Left ventricle myocardium inferior (tissue), 1 donor: ENCODE results near the gene DENND6A. TPM values are rescaled to one million over a fixed set of nuclear protein-coding genes. Genes with fewer than 3 reads are reported as not detected.
"Not testable (repeated sequence)": the region's sequence is repeated elsewhere in the genome, so short reads cannot be mapped to it uniquely, and the experiment has no call there.

ENCODE experiments used
- DNase-seq: peaks from one replicate; pipeline ENCODE4 v3.0.0-alpha.2; 2020
- H3K27ac ChIP-seq: fragments of 200-600 bp; replicated peaks from 2 replicates; pipeline ENCODE4 v1.8.0; 2021
- H3K27me3 ChIP-seq: fragments of 200-600 bp; 2 replicates; pipeline ENCODE4 v1.8.0; 2021; ENCODE audit warnings: low read depth
- H3K36me3 ChIP-seq: fragments of 200-600 bp; 2 replicates; pipeline ENCODE4 v1.8.0; 2021
- H3K4me1 ChIP-seq: fragments of 200-600 bp; 2 replicates; pipeline ENCODE4 v1.8.0; 2021
- H3K4me3 ChIP-seq: fragments of 200-600 bp; 2 replicates; pipeline ENCODE4 v1.8.0; 2021; ENCODE audit warnings: mild to moderate bottlenecking, moderate library complexity
- H3K9me3 ChIP-seq: fragments of 200-600 bp; replicated peaks from 2 replicates; pipeline ENCODE4 v1.8.0; 2021
- CTCF ChIP-seq: fragments of 200-600 bp; IDR thresholded peaks from 2 replicates; pipeline ENCODE4 v1.8.0; 2021; ENCODE audit warnings: antibody characterized with exemption, mild to moderate bottlenecking, borderline replicate concordance
- intact Hi-C: fragments of 100-400 bp; cut with micrococcal nuclease; formaldehyde crosslinking; loops from one replicate; pipeline ENCODE4 v1.11.0; 2022
- total RNA-seq: library from RNA; stranded (reverse); fragmentation: NEBNext Ultra II Directional; extraction: Animal tissue kit (Norgen Biotek cat#: 25700); gene quantifications from one replicate; pipeline ENCODE4 v1.2.1, GENCODE V29; 2021
- donor health status: DM: no; HTN: yes; CAD: no; lungs with severe emphysema.

The DENND6A gene
- total RNA-seq, 1 donor from 2014 or later: 14.7 TPM

GRCh38 chr3:57617739-57618138 lies 75.1 kb downstream of the DENND6A start:
- intact Hi-C loops: no loop called here
- H3K9me3 ChIP-seq: no peaks in the 10 kb centered on the region
- DNase-seq: no peak
- no peaks in the 10 kb centered on the region for H3K4me1 ChIP-seq
- H3K4me3 ChIP-seq: no peak overlapping the region
- H3K27me3 ChIP-seq: no peaks in the 10 kb centered on the region
- peaks cover 28% of the 10 kb centered on the region for H3K36me3 ChIP-seq
- H3K27ac ChIP-seq: no peak overlapping the region
- no peak for TF ChIP-seq CTCF

- H3K36me3 ChIP-seq: peaks cover 32% of the 10 kb centered on the region
- H3K27ac ChIP-seq: no peak overlapping the region
- peaks cover 8% of the 10 kb centered on the region for H3K9me3 ChIP-seq
- DNase-seq: no peak
- no peaks in the 10 kb centered on the region for H3K27me3 ChIP-seq
- no peak for TF ChIP-seq CTCF
- intact Hi-C loops: no loop called here
- no peaks in the 10 kb centered on the region for H3K4me1 ChIP-seq
- no peak overlapping the region for H3K4me3 ChIP-seq
Observed at GRCh38 chr3:57616233-57616632, 76.6 kb downstream of the DENND6A start.

GRCh38 chr3:57611870-57612269 lies 81.0 kb downstream of the DENND6A start:
- DNase-seq, H3K27me3 ChIP-seq, H3K27ac ChIP-seq, intact Hi-C loops, H3K4me1 ChIP-seq, H3K4me3 ChIP-seq: not testable (repeated sequence)
- Histone ChIP-seq H3K36me3 (peaks cover 26% of the 10 kb centered on the region), H3K9me3 (peaks cover 36% of the 10 kb centered on the region)

GRCh38 chr3:57605683-57606082 lies 87.2 kb downstream of the DENND6A start:
- H3K27ac ChIP-seq: no peak overlapping the region
- H3K4me3 ChIP-seq: no peak overlapping the region
- no peaks in the 10 kb centered on the region for H3K27me3 ChIP-seq
- no peak for TF ChIP-seq CTCF
- H3K9me3 ChIP-seq: peaks cover 33% of the 10 kb centered on the region
- H3K4me1 ChIP-seq: no peaks in the 10 kb centered on the region
- intact Hi-C loops: no loop called here
- DNase-seq: no peak
- peaks cover 32% of the 10 kb centered on the region for H3K36me3 ChIP-seq

- intact Hi-C loops: no loop called here
- Histone ChIP-seq H3K27me3 (no peaks in the 10 kb centered on the region), H3K4me1 (no peaks in the 10 kb centered on the region), H3K27ac (no peak overlapping the region), H3K4me3 (no peak overlapping the region), H3K36me3 (peaks cover 32% of the 10 kb centered on the region), H3K9me3 (peaks cover 31% of the 10 kb centered on the region)
- TF ChIP-seq CTCF: no peak
- DNase-seq: no peak
Observed at GRCh38 chr3:57604971-57605370, 87.9 kb downstream of the DENND6A start.

- Histone ChIP-seq H3K36me3 (peaks cover 10% of the 10 kb centered on the region), H3K9me3 (no peaks in the 10 kb centered on the region), H3K27ac (no peak overlapping the region), H3K4me1 (peaks cover 33% of the 10 kb centered on the region), H3K4me3 (no peak overlapping the region), H3K27me3 (no peaks in the 10 kb centered on the region)
- TF ChIP-seq CTCF: no peak
- intact Hi-C loops: no loop called here
- no peak for DNase-seq
Observed at GRCh38 chr3:57600195-57600594, 92.7 kb downstream of the DENND6A start.
